Loucy (cell line): Measurements from ENCODE around the gene BCL2.

Source experiments
- EZH2phosphoT487 ChIP-seq: fragments of 200-600 bp; IDR thresholded peaks from 2 replicates; pipeline ENCODE4 v1.6.1; 2018; ENCODE audit warnings: antibody characterized with exemption, mild to moderate bottlenecking, moderate library complexity, borderline replicate concordance
- TF ChIP-seq, protein P1 (sequence below): fragments of 200-600 bp; sonication (generic); conservative IDR thresholded peaks from 2 replicates; pipeline ENCODE4 v1.5.1; 2014; ENCODE audit warnings: mild to moderate bottlenecking, antibody characterized with exemption, low read length

- TF ChIP-seq EZH2phosphoT487, result no peak
- TF ChIP-seq, protein P1, sequence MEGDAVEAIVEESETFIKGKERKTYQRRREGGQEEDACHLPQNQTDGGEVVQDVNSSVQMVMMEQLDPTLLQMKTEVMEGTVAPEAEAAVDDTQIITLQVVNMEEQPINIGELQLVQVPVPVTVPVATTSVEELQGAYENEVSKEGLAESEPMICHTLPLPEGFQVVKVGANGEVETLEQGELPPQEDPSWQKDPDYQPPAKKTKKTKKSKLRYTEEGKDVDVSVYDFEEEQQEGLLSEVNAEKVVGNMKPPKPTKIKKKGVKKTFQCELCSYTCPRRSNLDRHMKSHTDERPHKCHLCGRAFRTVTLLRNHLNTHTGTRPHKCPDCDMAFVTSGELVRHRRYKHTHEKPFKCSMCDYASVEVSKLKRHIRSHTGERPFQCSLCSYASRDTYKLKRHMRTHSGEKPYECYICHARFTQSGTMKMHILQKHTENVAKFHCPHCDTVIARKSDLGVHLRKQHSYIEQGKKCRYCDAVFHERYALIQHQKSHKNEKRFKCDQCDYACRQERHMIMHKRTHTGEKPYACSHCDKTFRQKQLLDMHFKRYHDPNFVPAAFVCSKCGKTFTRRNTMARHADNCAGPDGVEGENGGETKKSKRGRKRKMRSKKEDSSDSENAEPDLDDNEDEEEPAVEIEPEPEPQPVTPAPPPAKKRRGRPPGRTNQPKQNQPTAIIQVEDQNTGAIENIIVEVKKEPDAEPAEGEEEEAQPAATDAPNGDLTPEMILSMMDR, result no peak
These were observed 155.2 kb downstream of the BCL2 start for GRCh38 chr18:63164396-63164795.
